HCT116 (cell line): Measurements from ENCODE around the gene CCDC138. TPM values are rescaled to one million over a fixed set of nuclear protein-coding genes. Genes with fewer than 3 reads are reported as not detected.

Source experiments
- ATAC-seq: fragments of 200-7000 bp; cut with Tn5 transposase; 2 replicates; pipeline ENCODE4 v1.9.1; 2020; ENCODE audit warnings: mild to moderate bottlenecking, moderate library complexity
- BruUV-seq: library from RNA; stranded (reverse); fragments of 400-500 nt; replicated peaks from 2 replicates; lab custom pipeline; 2021; lab: Mats Ljungman, UMichigan
- CTCF ChIA-PET: fragments of 300-600 bp; sonication (Branson Sonifier 250); formaldehyde crosslinking; loops from one replicate; lab custom pipeline; 2021; ENCODE audit warnings: antibody characterized with exemption; lab: Charles Lee
- POLR2A ChIA-PET: fragments of 300-600, 350-600 bp; sonication (Branson Sonifier 250); formaldehyde crosslinking; loops from one replicate; lab custom pipeline; 2021; ENCODE audit warnings: antibody characterized with exemption; lab: Charles Lee
- RAD21 ChIA-PET, 2 experiments: fragments of 300-600 bp; sonication (Branson Sonifier 250); formaldehyde crosslinking; loops; one replicate each; lab custom pipeline; 2023; ENCODE audit warnings: low total read pairs in 2 of 2; ENCODE audit not compliant: uncharacterized antibody in 2 of 2, unreplicated experiment in 2 of 2, low non-redundant PET in 1 of 2; lab: Charles Lee
- DNase-seq: peaks from one replicate; pipeline ENCODE4 v3.0.0-alpha.2; 2010; ENCODE audit warnings: low read depth, low spot score
- H2AFZ ChIP-seq: fragments of 200-600 bp; shearing (Covaris generic), sonication (generic); 2 replicates; pipeline ENCODE4 v1.6.1; 2017; ENCODE audit warnings: low read depth, mixed run types, mixed read lengths, antibody characterized with exemption, low read length; ENCODE audit not compliant: poor library complexity, severe bottlenecking
- H3K27ac ChIP-seq: 2 replicates; pipeline ENCODE4 v1.5.1; 2012; ENCODE audit warnings: low read depth, low read length
- H3K27me3 ChIP-seq: fragments of 200-600 bp; sonication (generic); 2 replicates; pipeline ENCODE4 v1.6.1; 2016; ENCODE audit warnings: mixed run types, low read length, mixed read lengths; ENCODE audit not compliant: insufficient read depth
- H3K36me3 ChIP-seq, 2 experiments: fragments of 200-500 bp in 1 of 2; fragments of 200-600 bp in 1 of 2; sonication (Bioruptor generic) in 1 of 2; sonication (generic) in 1 of 2; 2 replicates each; pipeline versions ENCODE4 v1.5.1 to v1.6.1; 2014 to 2016; ENCODE audit warnings: low read length in 2 of 2, inconsistent platforms in 1 of 2, mixed read lengths in 1 of 2, mixed run types in 1 of 2; ENCODE audit not compliant: insufficient read depth in 2 of 2, control insufficient read depth in 1 of 2
- H3K4me1 ChIP-seq, 2 experiments: fragments of 200-600 bp in 1 of 2; sonication (generic) in 1 of 2; 2 replicates each; pipeline versions ENCODE4 v1.5.1 to v1.6.1; 2012 to 2017; ENCODE audit warnings: low read length in 2 of 2, inconsistent platforms in 1 of 2, mild to moderate bottlenecking in 1 of 2, mixed read lengths in 1 of 2, mixed run types in 1 of 2, moderate library complexity in 1 of 2; ENCODE audit not compliant: insufficient read depth in 2 of 2, control insufficient read depth in 1 of 2
- H3K4me2 ChIP-seq: fragments of 200-600 bp; sonication (generic); 2 replicates; pipeline ENCODE4 v1.6.1; 2017; ENCODE audit warnings: mixed run types, low read length, mixed read lengths
- H3K4me3 ChIP-seq, 2 experiments: fragments of 200-600 bp in 1 of 2; sonication (generic) in 1 of 2; replicated peaks in 1 of 2; 2 replicates each; pipeline ENCODE4 v1.5.1; 2011 to 2016; ENCODE audit warnings: low read length in 2 of 2, control low read depth in 1 of 2, low read depth in 1 of 2, mild to moderate bottlenecking in 1 of 2, mixed read lengths in 1 of 2, mixed run types in 1 of 2
- H3K79me2 ChIP-seq: fragments of 200-600 bp; sonication (generic); 2 replicates; pipeline ENCODE4 v1.6.1; 2017; ENCODE audit warnings: mild to moderate bottlenecking, mixed run types, low read length, moderate library complexity, mixed read lengths; ENCODE audit not compliant: insufficient read depth
- H3K9ac ChIP-seq: fragments of 200-600 bp; sonication (generic); 2 replicates; pipeline ENCODE4 v1.6.1; 2016; ENCODE audit warnings: low read length, mixed read lengths
- H3K9me2 ChIP-seq: fragments of 200-600 bp; sonication (generic), shearing (Covaris generic); 2 replicates; pipeline ENCODE4 v1.6.1; 2017; ENCODE audit warnings: mixed run types, mild to moderate bottlenecking, moderate library complexity; ENCODE audit not compliant: insufficient read depth
- H3K9me3 ChIP-seq, 2 experiments: fragments of 200-500 bp in 1 of 2; fragments of 200-600 bp in 1 of 2; sonication (Bioruptor generic) in 1 of 2; sonication (generic) in 1 of 2; 2 replicates each; pipeline ENCODE4 v1.6.1; 2014 to 2017; ENCODE audit warnings: low read length in 2 of 2, mixed read lengths in 2 of 2, inconsistent platforms in 1 of 2, low read depth in 1 of 2, mild to moderate bottlenecking in 1 of 2, mixed run types in 1 of 2, moderate library complexity in 1 of 2; ENCODE audit not compliant: control insufficient read depth in 1 of 2, insufficient read depth in 1 of 2
- H4K20me1 ChIP-seq: fragments of 200-600 bp; sonication (generic), shearing (Covaris generic); 2 replicates; pipeline ENCODE4 v1.6.1; 2017; ENCODE audit warnings: mixed run types, mild to moderate bottlenecking, moderate library complexity; ENCODE audit not compliant: insufficient read depth
- CBX3 ChIP-seq: IDR thresholded peaks from 2 replicates; pipeline ENCODE4 v1.6.1; 2012; ENCODE audit warnings: low read depth
- EGR1 ChIP-seq: IDR thresholded peaks from 2 replicates; pipeline ENCODE4 v1.6.1; 2012; ENCODE audit warnings: low read depth
- EZH2 ChIP-seq: fragments of 200-600 bp; sonication (generic); IDR thresholded peaks from 2 replicates; pipeline ENCODE4 v1.6.1; 2017; ENCODE audit warnings: antibody characterized with exemption, mixed run types
- MAX ChIP-seq: IDR thresholded peaks from 2 replicates; pipeline ENCODE4 v1.6.1; 2012
- RAD21 ChIP-seq: IDR thresholded peaks from 2 replicates; pipeline ENCODE4 v1.6.1; 2012; ENCODE audit warnings: low read depth, mild to moderate bottlenecking
- SIN3A ChIP-seq: IDR thresholded peaks from 2 replicates; pipeline ENCODE4 v1.6.1; 2012; ENCODE audit warnings: low read depth
- SP1 ChIP-seq: IDR thresholded peaks from 2 replicates; pipeline ENCODE4 v1.6.1; 2012; ENCODE audit warnings: low read depth
- SRF ChIP-seq: IDR thresholded peaks from 2 replicates; pipeline ENCODE4 v1.6.1; 2012; ENCODE audit warnings: low read depth
- YY1 ChIP-seq: IDR thresholded peaks from 2 replicates; pipeline ENCODE4 v1.6.1; 2011; ENCODE audit warnings: low read length, low read depth, moderate library complexity, mild to moderate bottlenecking; ENCODE audit not compliant: insufficient replicate concordance; ENCODE audit errors: extremely low read depth
- intact Hi-C: fragments of 100-400 bp; cut with micrococcal nuclease; formaldehyde crosslinking; loops from 2 replicates; pipeline ENCODE4 v1.10.0; 2022
- total RNA-seq: library from RNA; stranded (reverse); gene quantifications from one replicate; pipeline ENCODE4 v1.2.1, GENCODE V29; 2021; ENCODE audit not compliant: unreplicated experiment

Gene CCDC138
- total RNA-seq, 1 experiment from 2014 or later: 13.4 TPM

- H3K4me1 ChIP-seq: peaks cover 4 to 22% of the 10 kb centered on the region in 2 experiments; a peak in 3 of 4 replicates
- H3K27ac ChIP-seq: no peak overlapping the region
- no peak overlapping the region for H3K4me3 ChIP-seq
- no peaks in the 10 kb centered on the region for H3K36me3 ChIP-seq
- H3K79me2 ChIP-seq: no peaks in the 10 kb centered on the region
- intact Hi-C loops: no loop called here
- CTCF ChIA-PET: no interaction called here
- H3K4me2 ChIP-seq: no peak overlapping the region
- no peaks in the 10 kb centered on the region for H4K20me1 ChIP-seq
- TF ChIP-seq MAX (no peak), EZH2 (no peak), SRF (no peak), SIN3A (no peak), YY1 (no peak), EGR1 (no peak), CBX3 (no peak), RAD21 (no peak), SP1 (no peak)
- no peaks in the 10 kb centered on the region for H3K27me3 ChIP-seq
- H3K9ac ChIP-seq: no peak overlapping the region
- POLR2A ChIA-PET: no interaction called here
- no peak overlapping the region for H2AFZ ChIP-seq
- DNase-seq: no peak
- H3K9me2 ChIP-seq: no peaks in the 10 kb centered on the region
- BruUV-seq: no TSS peak
- H3K9me3 ChIP-seq: no peaks in the 10 kb centered on the region
- no peak for ATAC-seq
- RAD21 ChIA-PET: no interaction called here
Measured at GRCh38 chr2:108921096-108922030, 134.8 kb downstream of the CCDC138 start.
